B cell (primary cell): ENCODE results near the gene UROS.

Experiments used
- CTCF ChIP-seq: fragments of 200-600 bp; IDR thresholded peaks from one replicate; pipeline ENCODE4 v1.8.0; 2022; ENCODE audit warnings: antibody characterized with exemption, mild to moderate bottlenecking
- EZH2 ChIP-seq: IDR thresholded peaks from 2 replicates; pipeline ENCODE4 v1.6.1; 2012; ENCODE audit warnings: borderline replicate concordance, low read depth, mild to moderate bottlenecking, moderate library complexity, low read length; ENCODE audit not compliant: insufficient read depth, poor library complexity, severe bottlenecking

GRCh38 chr10:125756196-125756595 is 66.9 kb downstream of the UROS start:
- TF ChIP-seq CTCF (no peak), EZH2 (no peak)
